ENCODE data around the gene ASCL5. TPM values are rescaled to one million over a fixed set of nuclear protein-coding genes. Genes with fewer than 3 reads are reported as not detected.

The ASCL5 gene
- total and polyA plus RNA-seq, 2 donors (not counting 1 experiment from before 2014, with no cell fraction given): not detected

DNA sequence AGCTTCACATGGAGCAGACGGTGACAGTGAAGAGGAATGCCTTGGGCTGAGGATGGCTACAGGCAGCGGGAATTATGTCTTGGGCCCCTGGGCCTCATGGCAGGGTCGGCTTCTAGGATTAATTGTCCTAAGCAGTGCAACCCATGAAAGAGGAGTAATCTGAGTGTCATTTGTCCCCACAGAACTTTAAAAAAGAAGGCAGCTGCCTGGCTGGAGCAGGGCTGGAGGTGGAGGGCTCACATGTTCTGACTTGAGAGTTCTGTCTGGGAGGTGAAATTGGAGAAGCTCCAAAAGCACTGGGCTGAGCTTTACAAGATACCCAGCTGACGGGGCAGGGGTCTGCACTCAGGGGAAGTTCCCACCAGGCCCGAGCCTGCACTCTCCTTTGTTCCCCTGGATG, 37.4 kb downstream of the ASCL5 start:
- H2AFZ ChIP-seq (ENCODE audit: low read length): no peak overlapping the region
- H3K4me3 ChIP-seq (replicated peaks in 1 of 4; ENCODE audit: control extremely low read depth in 1 of 4, insufficient read depth in 1 of 4, low read depth in 3 of 4, low read length in 4 of 4): no peak overlapping the region
- no peaks in the 10 kb centered on the region for H4K20me1 ChIP-seq (ENCODE audit: control insufficient read depth, extremely low read depth, insufficient read depth, low read length)
- TF ChIP-seq, protein P1, sequence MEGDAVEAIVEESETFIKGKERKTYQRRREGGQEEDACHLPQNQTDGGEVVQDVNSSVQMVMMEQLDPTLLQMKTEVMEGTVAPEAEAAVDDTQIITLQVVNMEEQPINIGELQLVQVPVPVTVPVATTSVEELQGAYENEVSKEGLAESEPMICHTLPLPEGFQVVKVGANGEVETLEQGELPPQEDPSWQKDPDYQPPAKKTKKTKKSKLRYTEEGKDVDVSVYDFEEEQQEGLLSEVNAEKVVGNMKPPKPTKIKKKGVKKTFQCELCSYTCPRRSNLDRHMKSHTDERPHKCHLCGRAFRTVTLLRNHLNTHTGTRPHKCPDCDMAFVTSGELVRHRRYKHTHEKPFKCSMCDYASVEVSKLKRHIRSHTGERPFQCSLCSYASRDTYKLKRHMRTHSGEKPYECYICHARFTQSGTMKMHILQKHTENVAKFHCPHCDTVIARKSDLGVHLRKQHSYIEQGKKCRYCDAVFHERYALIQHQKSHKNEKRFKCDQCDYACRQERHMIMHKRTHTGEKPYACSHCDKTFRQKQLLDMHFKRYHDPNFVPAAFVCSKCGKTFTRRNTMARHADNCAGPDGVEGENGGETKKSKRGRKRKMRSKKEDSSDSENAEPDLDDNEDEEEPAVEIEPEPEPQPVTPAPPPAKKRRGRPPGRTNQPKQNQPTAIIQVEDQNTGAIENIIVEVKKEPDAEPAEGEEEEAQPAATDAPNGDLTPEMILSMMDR (conservative IDR thresholded peaks at IDR 0.05 in 1 of 2, IDR thresholded peaks at IDR 0.05 in 1 of 2; ENCODE audit: low read depth in 1 of 2, low read length in 2 of 2): no peak
- no peak for TF ChIP-seq EZH2 (IDR thresholded peaks at IDR 0.05; ENCODE audit: low read length, missing control alignments)
- no peak overlapping the region for H3K27ac ChIP-seq (ENCODE audit: insufficient read depth, low read length)
- no peaks in the 10 kb centered on the region for H3K4me1 ChIP-seq (ENCODE audit: control insufficient read depth, extremely low read depth, insufficient read depth, low read length)
- no peaks in the 10 kb centered on the region for H3K9me3 ChIP-seq (ENCODE audit: control insufficient read depth, insufficient read depth, low read depth, low read length)
- H3K9ac ChIP-seq (ENCODE audit: insufficient read depth, low read length): no peak overlapping the region
- peaks cover 20% of the 10 kb centered on the region for H3K27me3 ChIP-seq (ENCODE audit: control insufficient read depth, insufficient read depth, low read length)
- no peaks in the 10 kb centered on the region for H3K36me3 ChIP-seq (ENCODE audit: control insufficient read depth, insufficient read depth, low read length)
- H3K79me2 ChIP-seq (ENCODE audit: control insufficient read depth, insufficient read depth, low read length): no peaks in the 10 kb centered on the region
- no peak for DNase-seq (ENCODE audit: low read depth in 2 of 2)
- H3K4me2 ChIP-seq (ENCODE audit: extremely low read depth, insufficient read depth, low read length): no peak overlapping the region

DNA sequence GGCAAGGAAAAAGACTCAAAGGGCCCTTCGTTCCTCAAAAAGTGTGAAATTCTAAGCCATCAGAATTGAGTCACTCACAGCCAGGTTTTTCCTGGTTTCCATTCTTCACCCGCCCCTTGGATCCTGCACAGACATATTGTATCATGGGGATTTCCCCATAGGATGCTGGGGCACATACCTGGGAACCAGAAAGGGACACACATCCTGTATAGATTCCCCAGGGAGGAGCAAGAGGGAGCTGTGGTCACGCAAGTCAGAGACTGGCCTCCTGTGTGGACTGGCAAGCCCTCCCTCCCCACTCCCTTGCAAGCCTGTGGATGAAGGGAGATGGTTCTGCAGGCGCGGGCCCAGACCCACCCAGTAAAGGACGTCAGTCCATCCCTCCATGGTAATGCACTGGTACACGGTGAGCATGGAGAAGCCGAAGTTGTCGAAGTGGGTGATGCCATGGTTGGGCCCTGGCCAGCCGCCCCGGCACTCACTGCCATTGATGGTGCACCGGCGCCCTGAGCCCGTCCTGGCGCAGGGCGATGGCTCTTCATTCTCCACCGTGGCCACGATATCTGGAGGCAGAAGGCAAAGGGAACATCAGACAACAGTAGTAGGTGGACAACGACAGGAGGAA, 38.0 kb downstream of the ASCL5 start:
- DNase-seq (ENCODE audit: low read depth in 2 of 2): no peak
- no peak overlapping the region for H3K4me2 ChIP-seq (ENCODE audit: extremely low read depth, insufficient read depth, low read length)
- H3K27me3 ChIP-seq (ENCODE audit: control insufficient read depth, insufficient read depth, low read length): peaks cover 20% of the 10 kb centered on the region
- H3K9me3 ChIP-seq (ENCODE audit: control insufficient read depth, insufficient read depth, low read depth, low read length): no peaks in the 10 kb centered on the region
- no peak overlapping the region for H2AFZ ChIP-seq (ENCODE audit: low read length)
- H3K79me2 ChIP-seq (ENCODE audit: control insufficient read depth, insufficient read depth, low read length): no peaks in the 10 kb centered on the region
- H3K36me3 ChIP-seq (ENCODE audit: control insufficient read depth, insufficient read depth, low read length): no peaks in the 10 kb centered on the region
- H4K20me1 ChIP-seq (ENCODE audit: control insufficient read depth, extremely low read depth, insufficient read depth, low read length): no peaks in the 10 kb centered on the region
- H3K27ac ChIP-seq (ENCODE audit: insufficient read depth, low read length): no peak overlapping the region
- H3K4me3 ChIP-seq (replicated peaks in 1 of 4; ENCODE audit: control extremely low read depth in 1 of 4, insufficient read depth in 1 of 4, low read depth in 3 of 4, low read length in 4 of 4): no peak overlapping the region
- H3K4me1 ChIP-seq (ENCODE audit: control insufficient read depth, extremely low read depth, insufficient read depth, low read length): no peaks in the 10 kb centered on the region
- no peak for TF ChIP-seq EZH2 (IDR thresholded peaks at IDR 0.05; ENCODE audit: low read length, missing control alignments)
- TF ChIP-seq, protein P1 (conservative IDR thresholded peaks at IDR 0.05 in 1 of 2, IDR thresholded peaks at IDR 0.05 in 1 of 2; ENCODE audit: low read depth in 1 of 2, low read length in 2 of 2): no peak
- H3K9ac ChIP-seq (ENCODE audit: insufficient read depth, low read length): no peak overlapping the region

GRCh38 chr1:201088395-201088794, 38.6 kb downstream of the ASCL5 start:
- no peaks in the 10 kb centered on the region for H3K79me2 ChIP-seq (ENCODE audit: control insufficient read depth, insufficient read depth, low read length)
- H3K4me2 ChIP-seq (ENCODE audit: extremely low read depth, insufficient read depth, low read length): no peak overlapping the region
- H3K27ac ChIP-seq (ENCODE audit: insufficient read depth, low read length): no peak overlapping the region
- H3K9me3 ChIP-seq (ENCODE audit: control insufficient read depth, insufficient read depth, low read depth, low read length): no peaks in the 10 kb centered on the region
- no peak for TF ChIP-seq EZH2 (IDR thresholded peaks at IDR 0.05; ENCODE audit: low read length, missing control alignments)
- TF ChIP-seq, protein P1 (conservative IDR thresholded peaks at IDR 0.05 in 1 of 2, IDR thresholded peaks at IDR 0.05 in 1 of 2; ENCODE audit: low read depth in 1 of 2, low read length in 2 of 2): no peak
- no peak overlapping the region for H2AFZ ChIP-seq (ENCODE audit: low read length)
- H3K4me3 ChIP-seq (replicated peaks in 1 of 4; ENCODE audit: control extremely low read depth in 1 of 4, insufficient read depth in 1 of 4, low read depth in 3 of 4, low read length in 4 of 4): no peak overlapping the region
- no peaks in the 10 kb centered on the region for H3K36me3 ChIP-seq (ENCODE audit: control insufficient read depth, insufficient read depth, low read length)
- no peak for DNase-seq (ENCODE audit: low read depth in 2 of 2)
- no peak overlapping the region for H3K9ac ChIP-seq (ENCODE audit: insufficient read depth, low read length)
- H3K4me1 ChIP-seq (ENCODE audit: control insufficient read depth, extremely low read depth, insufficient read depth, low read length): no peaks in the 10 kb centered on the region
- no peaks in the 10 kb centered on the region for H4K20me1 ChIP-seq (ENCODE audit: control insufficient read depth, extremely low read depth, insufficient read depth, low read length)
- H3K27me3 ChIP-seq (ENCODE audit: control insufficient read depth, insufficient read depth, low read length): peaks cover 15% of the 10 kb centered on the region

Measured in fibroblast of lung (primary cell).